HG03139 (cell line): Measurements from ENCODE around the gene KITLG.
"Not testable (repeated sequence)": the region's sequence is repeated elsewhere in the genome, so short reads cannot be mapped to it uniquely, and the experiment has no call there.

Experiments used
- ATAC-seq: cut with Tn5 transposase; IDR thresholded peaks from one replicate; pipeline ENCODE4 v1.9.1; 2021; ENCODE audit not compliant: unreplicated experiment

Gene KITLG

GRCh38 chr12:88496429-88496828 is 83.8 kb downstream of the KITLG start:
- ATAC-seq = no peak

DNA sequence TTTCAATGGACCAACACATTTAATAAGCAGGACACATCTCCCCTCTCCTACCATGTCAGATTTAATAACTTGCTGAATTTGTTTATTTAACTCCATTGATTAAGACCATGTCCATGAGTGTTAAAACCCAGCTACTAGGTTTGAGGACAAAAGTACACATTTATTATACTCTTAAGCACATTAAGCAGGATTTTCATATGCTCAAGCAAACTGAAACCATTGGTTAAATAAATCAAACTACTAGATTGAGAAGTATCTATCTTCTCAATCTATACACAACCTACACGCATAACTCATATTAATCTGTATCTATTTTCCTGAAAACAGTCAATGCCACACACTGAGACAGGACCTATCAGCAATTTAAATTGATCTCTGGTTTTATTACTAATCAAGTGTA is 85.2 kb downstream of the KITLG start:
- no peak for ATAC-seq

DNA sequence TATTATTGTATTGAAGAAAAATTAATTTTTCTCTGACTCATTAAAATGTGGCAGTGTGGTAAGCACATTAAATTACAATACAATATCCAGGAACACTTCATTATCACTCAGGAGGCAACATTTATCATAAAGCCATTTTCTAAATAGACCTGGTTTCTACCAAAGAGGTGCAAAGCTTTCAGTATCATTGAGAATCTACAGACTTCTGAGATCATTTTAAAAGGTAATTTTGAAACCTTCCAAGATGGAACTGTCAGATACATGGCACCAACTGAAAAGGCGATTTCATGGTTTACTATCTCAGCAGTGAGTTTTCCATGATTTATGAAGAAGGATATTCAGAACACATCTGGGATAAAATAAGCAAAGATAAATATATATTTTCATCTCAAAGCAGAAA is 85.8 kb downstream of the KITLG start:
- no peak for ATAC-seq

DNA sequence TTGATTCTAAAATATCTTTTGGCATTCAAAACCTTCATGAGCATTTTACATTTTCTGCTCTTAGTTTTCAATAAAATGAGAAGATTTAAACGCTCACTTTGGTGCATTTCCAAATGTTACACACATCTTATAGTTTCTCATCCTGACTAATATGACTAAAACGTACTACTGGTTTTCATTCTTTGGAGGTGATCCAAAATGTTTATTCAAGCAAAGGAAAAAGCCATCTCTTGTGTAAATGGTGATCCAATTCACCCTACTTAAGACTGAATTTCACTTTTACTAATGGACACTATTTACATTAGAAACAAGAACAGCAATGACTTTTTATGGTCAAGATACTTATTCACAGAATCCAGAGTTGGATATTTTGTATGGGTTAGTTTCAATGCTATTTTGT is 86.6 kb downstream of the KITLG start:
- ATAC-seq = no peak

- ATAC-seq = no peak
These were observed 89.8 kb downstream of the KITLG start for GRCh38 chr12:88490425-88490824.

DNA sequence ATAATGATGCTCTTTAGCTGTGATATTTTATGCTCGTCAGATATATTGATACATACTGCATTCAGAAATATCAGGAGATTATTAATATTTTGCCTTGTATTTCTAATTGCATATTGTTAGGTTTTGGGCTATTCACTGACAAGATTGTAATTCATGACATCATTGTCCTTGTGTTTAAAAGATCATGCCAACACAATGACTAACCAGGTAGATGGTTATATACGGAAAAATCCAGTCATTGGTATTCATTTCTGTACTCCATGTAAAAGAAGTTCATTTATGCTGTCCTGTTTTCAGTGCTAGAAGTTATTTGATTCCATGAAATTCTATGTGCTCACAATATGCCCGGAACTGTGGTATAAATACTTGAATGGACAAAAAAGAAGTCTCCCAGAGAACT is 107.5 kb downstream of the KITLG start:
- no peak for ATAC-seq

GRCh38 chr12:88472248-88472647 is 108.0 kb downstream of the KITLG start:
- ATAC-seq = no peak

DNA sequence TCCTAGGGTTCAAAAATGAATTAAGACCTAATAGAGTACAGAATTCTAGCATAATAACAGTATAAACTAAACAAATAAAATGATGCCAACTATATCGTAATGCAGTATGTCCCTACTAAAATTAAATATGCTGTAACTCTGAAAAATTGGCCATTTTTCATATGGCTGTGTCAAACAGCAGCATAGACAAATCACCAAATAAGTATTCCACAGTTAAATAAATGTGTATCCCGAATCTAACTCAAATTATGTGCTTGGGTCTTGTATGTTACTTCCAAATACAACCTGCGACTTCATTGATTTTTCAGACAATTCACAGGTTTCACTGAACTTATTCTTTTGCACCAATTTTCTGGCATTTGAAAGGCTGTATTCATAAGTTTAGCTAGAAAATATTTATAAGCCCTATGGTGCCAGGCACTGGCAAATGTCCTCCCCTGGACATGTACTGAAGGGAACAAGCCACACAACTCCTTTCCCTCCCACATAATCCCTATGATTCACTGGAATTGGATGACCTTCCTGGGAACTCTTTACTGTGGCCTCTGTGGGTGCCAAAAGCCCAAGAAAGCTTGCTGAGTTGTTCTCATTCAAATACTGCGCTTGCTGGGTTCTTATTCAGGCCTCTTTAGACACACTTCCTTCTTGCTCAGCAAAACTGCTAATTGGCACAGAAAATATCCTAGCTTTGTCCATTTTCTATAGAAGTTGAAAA is 108.8 kb downstream of the KITLG start:
- ATAC-seq = no peak

- no peak for ATAC-seq
These were observed 111.1 kb downstream of the KITLG start for GRCh38 chr12:88469154-88469553.

- no peak for ATAC-seq
These were observed 111.7 kb downstream of the KITLG start for GRCh38 chr12:88468581-88468980.

GRCh38 chr12:88466708-88467107 is 113.6 kb downstream of the KITLG start:
- not testable (repeated sequence) for ATAC-seq

DNA sequence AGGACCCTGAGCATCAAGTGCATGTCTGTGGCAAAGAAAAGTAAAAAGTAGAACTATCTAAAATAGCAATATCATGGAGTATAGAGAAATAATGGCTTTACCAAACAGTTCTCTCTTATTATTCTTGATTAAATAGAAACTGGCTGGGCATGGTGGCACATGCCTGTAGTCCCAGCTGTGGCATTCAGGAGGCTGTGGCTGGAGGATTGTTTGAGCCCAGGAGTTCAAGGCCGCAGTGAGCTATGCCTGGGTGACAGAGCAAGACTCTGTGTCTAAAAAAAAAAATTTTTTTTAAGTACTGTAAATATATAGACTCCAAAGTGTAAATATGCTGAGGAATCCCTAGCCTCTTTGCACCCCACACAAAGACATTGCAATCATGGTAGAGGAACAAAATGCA is 121.9 kb downstream of the KITLG start:
- ATAC-seq = no peak

GRCh38 chr12:88453323-88453722 is 126.9 kb downstream of the KITLG start:
- ATAC-seq = no peak

- ATAC-seq = no peak
These were observed 129.1 kb downstream of the KITLG start for GRCh38 chr12:88451205-88451604.

DNA sequence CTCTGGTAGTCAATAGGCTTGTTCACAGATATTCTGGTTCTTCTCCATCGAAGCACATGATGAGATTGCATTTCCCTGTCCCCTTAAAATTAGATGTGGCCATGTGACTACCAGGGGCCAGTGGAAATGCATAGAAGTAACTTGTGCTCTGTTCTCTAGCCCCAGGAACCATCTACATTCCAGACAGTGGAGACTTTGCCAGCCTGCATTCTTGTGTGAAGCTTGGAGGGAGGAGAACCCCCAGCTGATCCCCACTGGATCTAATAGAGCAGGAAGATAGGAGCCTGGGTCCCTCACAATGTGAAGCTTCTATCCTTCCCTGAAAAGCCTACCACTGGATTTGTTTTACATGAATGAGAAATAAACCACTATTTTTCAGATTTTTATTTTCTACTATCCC is 130.1 kb downstream of the KITLG start:
- no peak for ATAC-seq

DNA sequence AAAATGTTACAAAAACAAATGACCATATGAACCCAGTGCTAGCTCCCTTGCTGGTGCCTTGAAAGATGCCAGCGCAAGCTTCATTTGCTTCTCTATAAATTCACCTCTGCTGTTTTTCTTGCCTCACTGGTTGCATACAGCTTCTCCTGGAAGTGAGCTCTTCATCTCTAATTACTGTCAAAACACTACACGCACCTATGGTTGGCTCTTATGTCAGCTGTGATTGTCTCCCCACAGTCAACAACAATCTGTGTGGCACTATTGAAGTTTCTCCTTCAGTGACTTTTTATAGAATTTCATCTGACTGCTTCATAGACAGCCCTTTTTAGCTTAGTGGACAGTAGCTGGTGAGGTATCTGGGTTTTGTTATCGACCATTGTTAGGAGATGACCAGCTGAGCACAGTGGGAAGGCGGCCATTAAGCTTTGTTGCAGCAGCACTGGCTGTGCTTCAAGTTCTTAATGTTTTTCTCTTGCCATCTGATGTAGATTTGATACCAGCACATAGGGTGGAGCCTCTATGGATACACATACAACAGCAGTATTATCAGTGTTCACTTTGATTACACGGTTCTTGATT is 131.8 kb downstream of the KITLG start:
- no peak for ATAC-seq

DNA sequence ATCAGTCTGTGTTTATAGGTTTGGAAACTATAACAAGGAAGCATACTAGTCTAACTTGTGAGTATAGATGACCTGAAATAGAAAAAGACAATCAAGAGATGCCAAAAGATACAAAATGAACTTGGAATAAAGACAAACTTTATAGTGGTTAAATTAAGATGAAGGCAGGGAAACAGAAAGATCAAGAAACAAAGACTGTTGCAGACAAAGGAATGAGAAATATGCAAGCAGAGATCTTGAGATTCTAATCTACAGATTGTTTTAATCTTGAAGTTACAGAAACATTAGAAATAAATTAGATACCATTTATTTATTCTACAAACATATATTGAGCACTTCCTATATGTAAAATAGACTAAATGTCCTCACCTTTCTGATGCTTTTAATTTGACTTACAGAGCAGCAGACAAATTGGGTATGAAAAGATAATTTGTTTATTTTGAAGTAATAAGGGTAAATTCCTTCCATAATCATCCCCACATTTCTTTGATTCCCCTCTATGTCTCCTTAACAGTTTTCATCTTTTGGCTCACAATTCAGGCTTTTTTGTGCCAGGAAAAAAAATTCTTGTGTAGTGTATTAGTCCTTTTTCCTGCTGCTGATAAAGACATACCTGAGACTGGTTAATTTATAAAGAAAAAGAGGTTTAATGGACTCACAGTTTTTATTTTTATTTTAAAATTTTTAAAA is 134.4 kb downstream of the KITLG start:
- ATAC-seq = no peak

DNA sequence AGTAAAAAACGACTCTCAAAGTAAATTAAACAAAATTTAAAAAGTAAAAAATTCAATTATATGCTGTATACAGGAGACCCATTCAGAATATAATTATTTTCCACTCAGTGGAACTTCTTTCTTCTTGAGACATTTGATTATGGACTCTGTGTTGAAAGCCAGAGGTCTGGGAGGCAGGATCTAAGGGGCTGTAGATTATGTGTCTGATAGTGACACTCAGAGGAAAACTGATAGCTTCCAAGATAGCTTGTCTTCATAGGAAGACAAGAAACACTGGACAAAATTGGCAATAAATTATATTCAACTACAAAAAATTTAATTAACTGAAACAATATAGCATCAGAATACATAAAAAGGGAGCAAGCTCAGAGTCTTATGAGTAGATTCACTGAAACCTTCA is 135.8 kb downstream of the KITLG start:
- no peak for ATAC-seq
